Sigmoid colon (tissue), 7 donors: ENCODE data around the gene SH3RF3. TPM values are rescaled to one million over a fixed set of nuclear protein-coding genes. Genes with fewer than 3 reads are reported as not detected.

Experiments
- DNase-seq: peaks from one replicate; pipeline ENCODE4 v3.0.0-alpha.2; 2019
- H3K27ac ChIP-seq, 4 donors: fragments of 200-600 bp; sonication (generic); one replicate each; pipeline ENCODE4 v1.5.1; 2016 to 2019; ENCODE audit warnings: mild to moderate bottlenecking in 1 of 4
- H3K27me3 ChIP-seq, 3 donors: fragments of 200-600 bp; sonication (generic); one replicate each; pipeline ENCODE4 v1.5.1; 2019; ENCODE audit warnings: mild to moderate bottlenecking in 1 of 3
- H3K36me3 ChIP-seq, 4 donors: fragments of 200-600 bp; sonication (generic); one replicate each; pipeline ENCODE4 v1.5.1; 2016 to 2019
- H3K4me1 ChIP-seq, 4 donors: fragments of 200-600 bp; sonication (generic); one replicate each; pipeline ENCODE4 v1.5.1; 2017 to 2019
- H3K4me3 ChIP-seq, 4 donors: fragments of 200-600 bp; sonication (generic); one replicate each; pipeline ENCODE4 v1.5.1; 2017 to 2019; ENCODE audit warnings: mild to moderate bottlenecking in 2 of 4, moderate library complexity in 1 of 4
- H3K9me3 ChIP-seq, 4 donors: fragments of 200-600 bp in 3 of 4; sonication (generic) in 3 of 4; one replicate each; pipeline versions ENCODE4 v1.5.1 to v1.6.1; 2013 to 2019
- CTCF ChIP-seq, 4 experiments: fragments of 450-650 bp in 3 of 4; fragments of 200-600 bp in 1 of 4; IDR thresholded peaks; one replicate each; pipeline ENCODE4 v1.5.1; 2016 to 2019; ENCODE audit warnings: antibody characterized with exemption in 4 of 4, mild to moderate bottlenecking in 3 of 4, moderate library complexity in 2 of 4
- EP300 ChIP-seq, 4 donors: sonication (generic); formaldehyde crosslinking; IDR thresholded peaks; one replicate each; pipeline ENCODE4 v1.6.1; 2017; ENCODE audit warnings: antibody characterized with exemption in 4 of 4
- POLR2A ChIP-seq, 2 donors: fragments of 450-650 bp; IDR thresholded peaks; one replicate each; pipeline ENCODE4 v1.6.1; 2016; ENCODE audit warnings: antibody characterized with exemption in 2 of 2, mild to moderate bottlenecking in 2 of 2, moderate library complexity in 2 of 2
- POLR2AphosphoS5 ChIP-seq, 4 donors: sonication (generic); formaldehyde crosslinking; IDR thresholded peaks; one replicate each; pipeline ENCODE4 v1.6.1; 2017; ENCODE audit warnings: antibody characterized with exemption in 4 of 4
- WGBS, 2 donors: extraction: QIAGEN DNeasy Blood & Tissue Kit; methylation state at CpG; one replicate each; pipeline ENCODE4 v1.1.7; 2013; 5-methylcytosine and 5-hydroxymethylcytosine counted together
- intact Hi-C: fragments of 100-400 bp; cut with DNase I; formaldehyde crosslinking; loops from one replicate; pipeline ENCODE4 v1.15.1; 2023
- polyA plus RNA-seq, 3 donors: library from polyadenylated mRNA; stranded (reverse); fragments of 200-250 nt; gene quantifications; one replicate each; pipeline ENCODE4 v1.2.3, GENCODE V29; 2013
- total RNA-seq, 4 donors: library from RNA; depleted of rRNA; stranded (reverse); fragments of >200 nt; gene quantifications; one replicate each; pipeline ENCODE4 v1.1.0, GENCODE V29; 2016
- donor health status: healthy with polysubstance abuse.
- donor health status: Bipolar disorder and iron deficiency.
- donor health status: healthy.

SH3RF3 gene
- total and polyA plus RNA-seq, 7 donors: 0.69 to 10.0 (median 3.4) TPM

DNA sequence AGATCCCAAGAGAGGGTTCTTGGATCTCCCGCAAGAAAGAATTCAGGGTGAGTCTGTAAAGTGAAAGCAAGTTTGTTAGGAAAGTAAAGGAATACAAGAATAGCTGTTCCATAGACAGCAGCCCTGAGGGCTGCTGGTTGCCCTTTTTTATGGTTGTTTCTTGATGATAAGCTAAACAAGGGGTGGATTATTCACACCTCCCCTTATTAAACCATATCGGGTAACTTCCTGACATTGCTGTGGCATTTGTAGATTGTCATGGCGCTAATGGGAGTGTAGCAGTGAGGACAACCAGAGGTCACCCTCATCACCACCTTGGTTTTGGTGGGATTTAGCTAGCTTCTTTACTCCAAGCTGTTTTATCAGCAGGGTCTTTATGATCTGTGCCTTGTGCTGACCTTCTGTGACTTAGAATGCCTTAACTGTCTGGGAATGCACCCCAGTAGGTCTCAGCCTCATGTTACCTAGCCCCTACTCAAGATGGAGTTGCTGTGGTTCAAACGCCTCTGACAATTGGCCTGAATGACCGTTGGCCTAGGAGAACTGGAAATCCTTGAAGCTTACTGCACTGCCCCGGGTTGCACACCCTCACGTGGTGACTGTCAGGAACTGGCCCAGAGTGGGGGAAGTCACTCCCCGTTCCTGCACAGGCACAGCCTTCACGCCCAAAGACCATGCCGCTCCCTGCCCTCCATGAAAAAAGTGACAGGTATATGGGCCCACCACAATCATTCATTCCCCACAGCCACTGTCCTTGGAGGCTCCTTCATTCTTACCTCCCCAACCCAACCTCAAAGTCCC is 347.8 kb downstream of the SH3RF3 start:
- H3K9me3 ChIP-seq: no peaks in the 10 kb centered on the region
- DNase-seq: no peak
- H3K27me3 ChIP-seq: no peaks in the 10 kb centered on the region
- no peak for TF ChIP-seq CTCF (IDR thresholded peaks at IDR 0.05)
- no peak for TF ChIP-seq POLR2A (IDR thresholded peaks at IDR 0.05)
- no peak for TF ChIP-seq POLR2AphosphoS5 (IDR thresholded peaks at IDR 0.05)
- TF ChIP-seq EP300 (IDR thresholded peaks at IDR 0.05): no peak
- WGBS, 2 donors: 61 to 82% methylated on average over 10 of the region's 10 CpGs
- intact Hi-C loops: no loop called here
- H3K27ac ChIP-seq: no peak overlapping the region
- peaks cover 0 to 4% (median 0%) of the 10 kb centered on the region in 4 donors for H3K36me3 ChIP-seq
- H3K4me3 ChIP-seq: no peak overlapping the region
- peaks cover 0 to 25% (median 11%) of the 10 kb centered on the region in 4 donors for H3K4me1 ChIP-seq

GRCh38 chr2:109478906-109479493 is 350.0 kb downstream of the SH3RF3 start:
- Histone ChIP-seq H3K4me1 (peaks cover 0 to 27% (median 20%) of the 10 kb centered on the region in 4 donors), H3K9me3 (no peaks in the 10 kb centered on the region), H3K4me3 (no peak overlapping the region), H3K27ac (no peak overlapping the region), H3K36me3 (peaks cover 0 to 4% (median 0%) of the 10 kb centered on the region in 4 donors), H3K27me3 (no peaks in the 10 kb centered on the region)
- TF ChIP-seq EP300 (IDR thresholded peaks at IDR 0.05): no peak
- no peak for TF ChIP-seq POLR2A (IDR thresholded peaks at IDR 0.05)
- no peak for TF ChIP-seq CTCF (IDR thresholded peaks at IDR 0.05)
- TF ChIP-seq POLR2AphosphoS5 (IDR thresholded peaks at IDR 0.05): no peak
- 91 to 92% methylated on average over 12 of the region's 12 CpGs for WGBS, 2 donors
- DNase-seq: no peak
- intact Hi-C loops: no loop called here

DNA sequence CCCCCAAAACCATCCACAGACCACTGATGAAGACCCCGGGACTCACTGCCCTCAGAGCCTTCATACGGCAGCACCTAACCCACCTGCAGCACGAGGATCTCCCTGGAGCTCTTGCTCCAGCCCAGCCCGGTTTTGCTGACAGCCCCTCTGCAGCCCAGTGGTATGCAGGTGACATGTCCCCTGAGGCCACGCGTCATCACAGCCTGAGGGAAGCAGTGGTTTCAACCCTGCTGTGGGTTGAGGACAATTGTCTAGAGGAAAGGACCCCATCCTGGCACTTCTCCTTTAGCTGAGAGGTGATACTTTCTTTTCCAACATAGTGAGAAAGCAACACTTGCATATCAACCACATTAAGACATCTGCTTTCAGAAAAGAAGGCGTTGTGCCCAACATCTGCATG is 350.8 kb downstream of the SH3RF3 start:
- Histone ChIP-seq H3K27ac (no peak overlapping the region), H3K36me3 (peaks cover 0 to 4% (median 0%) of the 10 kb centered on the region in 4 donors), H3K27me3 (no peaks in the 10 kb centered on the region), H3K9me3 (no peaks in the 10 kb centered on the region), H3K4me3 (no peak overlapping the region), H3K4me1 (peaks cover 0 to 27% (median 20%) of the 10 kb centered on the region in 4 donors)
- 68 to 90% methylated on average over 7 of the region's 7 CpGs for WGBS, 2 donors
- no peak for DNase-seq
- no peak for TF ChIP-seq CTCF (IDR thresholded peaks at IDR 0.05)
- TF ChIP-seq POLR2A (IDR thresholded peaks at IDR 0.05): no peak
- no peak for TF ChIP-seq POLR2AphosphoS5 (IDR thresholded peaks at IDR 0.05)
- TF ChIP-seq EP300 (IDR thresholded peaks at IDR 0.05): no peak
- intact Hi-C loops: no loop called here

- intact Hi-C loops: no loop called here
- WGBS, 2 donors: 34 to 65% methylated on average over 10 of the region's 10 CpGs
- Histone ChIP-seq H3K27me3 (no peaks in the 10 kb centered on the region), H3K9me3 (no peaks in the 10 kb centered on the region), H3K27ac (no peak overlapping the region), H3K36me3 (peaks cover 0 to 4% (median 0%) of the 10 kb centered on the region in 4 donors), H3K4me1 (peaks cover 0 to 27% (median 20%) of the 10 kb centered on the region in 4 donors), H3K4me3 (no peak overlapping the region)
- TF ChIP-seq POLR2AphosphoS5 (IDR thresholded peaks at IDR 0.05): no peak
- TF ChIP-seq POLR2A (IDR thresholded peaks at IDR 0.05): no peak
- no peak for TF ChIP-seq CTCF (IDR thresholded peaks at IDR 0.05)
- no peak for TF ChIP-seq EP300 (IDR thresholded peaks at IDR 0.05)
- no peak for DNase-seq
These were observed 351.6 kb downstream of the SH3RF3 start for GRCh38 chr2:109480486-109481195.
